Endothelial cell of hepatic sinusoid (primary cell): ENCODE measurements around the gene IRX4.

Experiments
- in situ Hi-C: cut with HindIII; loops from 2 replicates; pipeline ENCODE4 v1.10.0; 2017; ENCODE audit warnings: low sequenced_read_pairs

IRX4 gene

GRCh38 chr5:1840741-1841521 lies 41.8 kb downstream of the IRX4 start:
- in situ Hi-C loops = no loop called here

GRCh38 chr5:1840071-1840547 lies 42.6 kb downstream of the IRX4 start:
- in situ Hi-C loops = no loop called here

DNA sequence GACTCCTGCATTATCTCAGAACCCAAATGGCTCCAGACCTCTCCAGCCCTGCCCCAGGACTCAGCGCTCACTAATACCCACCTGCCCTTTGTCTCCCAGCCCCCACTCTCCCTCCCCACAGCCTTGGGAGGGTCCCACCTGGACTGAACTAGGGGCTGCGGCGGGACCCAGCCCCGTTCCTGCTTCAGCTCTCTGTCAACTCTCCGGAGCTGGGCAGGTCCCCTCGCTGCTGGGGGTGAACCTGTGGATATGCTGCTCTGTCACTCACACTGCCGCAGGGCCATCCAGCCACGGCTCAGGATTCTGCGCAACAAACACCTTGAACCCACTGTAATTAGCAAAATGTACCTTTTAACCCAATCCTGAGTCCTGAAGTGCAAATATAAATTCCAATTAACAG lies 44.7 kb downstream of the IRX4 start:
- in situ Hi-C loops = no loop called here

GRCh38 chr5:1836891-1837880 lies 45.5 kb downstream of the IRX4 start:
- in situ Hi-C loops = no loop called here

- in situ Hi-C loops = no loop called here
These were observed 46.4 kb downstream of the IRX4 start for GRCh38 chr5:1836176-1836890.

DNA sequence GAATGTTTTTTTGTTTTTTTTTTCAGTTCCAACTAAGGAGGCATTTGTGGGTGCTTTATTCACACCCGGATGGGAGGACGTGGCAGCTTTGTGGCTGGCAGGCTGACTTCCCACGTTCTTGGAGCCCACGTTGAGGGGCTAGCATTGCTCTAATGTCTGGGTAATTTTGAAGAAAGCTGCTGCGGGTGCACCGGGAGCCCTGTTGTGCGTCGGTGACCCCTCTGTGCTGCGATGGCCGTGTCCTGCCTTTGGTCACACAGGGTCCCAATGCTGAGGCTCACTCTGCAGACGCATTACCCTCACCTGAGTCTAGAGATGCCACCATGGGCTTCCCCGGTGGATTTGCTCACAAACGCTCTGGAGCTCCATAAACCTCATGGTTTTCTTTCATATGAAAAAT lies 47.3 kb downstream of the IRX4 start:
- in situ Hi-C loops = no loop called here

- in situ Hi-C loops = no loop called here
These were observed 47.9 kb downstream of the IRX4 start for GRCh38 chr5:1834721-1835429.

DNA sequence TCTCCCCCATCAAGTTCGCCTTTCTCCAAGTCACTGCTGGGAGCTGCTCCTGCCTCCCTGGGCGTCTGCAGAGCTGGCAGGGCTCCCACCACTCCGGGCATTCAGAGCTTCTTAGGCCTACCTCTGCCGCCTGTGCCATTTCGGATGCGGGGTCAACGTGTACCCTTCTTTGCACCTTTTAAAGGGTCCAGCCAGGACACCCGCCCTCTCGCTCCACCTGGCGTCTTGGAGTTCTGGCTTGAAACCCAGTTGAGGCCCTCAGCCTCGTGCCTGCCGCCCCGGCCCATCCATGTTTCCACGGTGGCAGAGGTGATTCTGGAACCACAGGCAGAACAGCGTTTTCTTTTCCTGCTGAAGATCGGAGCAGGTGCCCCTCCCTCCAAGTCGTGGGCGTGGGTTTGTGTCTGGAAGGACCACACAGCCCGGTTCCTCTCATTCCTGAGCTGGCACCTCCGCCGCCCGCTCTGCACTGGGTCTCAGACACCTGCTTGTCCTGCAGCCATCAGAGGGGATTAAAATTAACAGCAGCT lies 48.6 kb downstream of the IRX4 start:
- in situ Hi-C loops = no loop called here

- in situ Hi-C loops = no loop called here
These were observed 49.3 kb downstream of the IRX4 start for GRCh38 chr5:1833264-1834021.

DNA sequence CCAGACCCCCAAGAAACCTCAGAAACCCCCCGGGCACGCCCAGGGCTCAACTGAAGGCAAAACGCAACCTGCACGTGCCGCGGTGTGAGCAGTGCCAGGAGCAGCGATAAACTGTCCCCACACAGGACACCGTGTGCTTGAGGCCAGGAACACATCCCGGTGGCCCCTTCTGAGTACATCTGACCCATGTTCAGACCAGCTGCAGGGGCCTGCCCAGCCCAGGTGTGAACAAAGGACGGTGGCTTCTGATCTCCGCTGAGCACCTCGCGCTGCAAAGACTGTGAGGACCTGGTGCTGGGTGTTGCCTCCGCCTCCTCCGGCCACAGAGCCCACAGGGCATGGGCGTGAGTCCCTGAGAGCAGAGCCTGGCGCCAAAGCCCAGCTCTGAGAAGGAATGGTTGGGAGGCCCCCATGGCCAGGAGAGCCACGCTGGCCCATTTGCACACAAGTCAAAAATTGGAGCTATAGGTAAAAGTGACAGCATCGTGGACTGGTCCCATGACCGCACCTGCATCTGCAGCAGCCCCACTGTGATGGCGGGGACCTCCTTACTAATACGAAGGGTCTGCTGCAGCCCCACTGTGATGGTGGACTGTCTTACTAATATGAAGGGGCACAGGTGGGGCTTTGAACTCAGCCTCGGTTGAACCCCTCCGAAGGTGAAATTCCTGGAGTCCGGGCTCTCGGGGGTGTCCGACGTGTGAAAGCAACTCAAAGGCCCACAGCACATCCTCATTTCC lies 50.0 kb downstream of the IRX4 start:
- in situ Hi-C loops = no loop called here

DNA sequence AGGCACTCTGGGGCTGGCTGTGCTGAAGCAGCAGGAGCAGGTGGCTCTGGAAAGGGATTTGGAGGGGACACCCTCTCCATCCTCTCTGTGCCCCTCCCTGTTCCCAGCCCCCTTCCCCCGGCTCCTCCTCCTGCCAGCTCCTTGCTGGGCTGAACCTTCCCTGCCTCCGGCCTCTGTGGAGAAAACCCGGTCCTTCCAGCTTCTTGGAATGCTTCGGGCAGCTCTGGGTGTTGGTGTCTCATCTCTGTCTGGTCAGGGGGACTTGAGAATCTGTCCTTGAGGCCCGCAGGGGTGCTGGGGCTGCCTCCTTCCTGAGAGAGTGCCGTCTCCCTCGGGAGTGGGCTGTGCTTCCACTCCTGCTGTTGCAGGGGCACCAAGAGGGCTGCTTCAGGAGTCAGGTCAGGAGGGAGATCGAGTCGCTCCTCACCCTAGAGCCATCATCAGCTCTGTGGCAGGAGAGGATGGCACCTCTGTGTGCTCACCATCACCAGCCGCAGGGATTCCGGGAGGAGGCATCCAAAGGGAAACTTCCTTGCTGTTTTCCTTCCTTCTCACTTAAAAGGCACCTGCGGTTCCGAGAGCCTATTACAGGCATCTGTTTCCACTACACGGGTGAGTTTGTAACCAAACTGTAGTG lies 50.9 kb downstream of the IRX4 start:
- in situ Hi-C loops = no loop called here

- in situ Hi-C loops = no loop called here
These were observed 51.5 kb downstream of the IRX4 start for GRCh38 chr5:1831257-1831656.

DNA sequence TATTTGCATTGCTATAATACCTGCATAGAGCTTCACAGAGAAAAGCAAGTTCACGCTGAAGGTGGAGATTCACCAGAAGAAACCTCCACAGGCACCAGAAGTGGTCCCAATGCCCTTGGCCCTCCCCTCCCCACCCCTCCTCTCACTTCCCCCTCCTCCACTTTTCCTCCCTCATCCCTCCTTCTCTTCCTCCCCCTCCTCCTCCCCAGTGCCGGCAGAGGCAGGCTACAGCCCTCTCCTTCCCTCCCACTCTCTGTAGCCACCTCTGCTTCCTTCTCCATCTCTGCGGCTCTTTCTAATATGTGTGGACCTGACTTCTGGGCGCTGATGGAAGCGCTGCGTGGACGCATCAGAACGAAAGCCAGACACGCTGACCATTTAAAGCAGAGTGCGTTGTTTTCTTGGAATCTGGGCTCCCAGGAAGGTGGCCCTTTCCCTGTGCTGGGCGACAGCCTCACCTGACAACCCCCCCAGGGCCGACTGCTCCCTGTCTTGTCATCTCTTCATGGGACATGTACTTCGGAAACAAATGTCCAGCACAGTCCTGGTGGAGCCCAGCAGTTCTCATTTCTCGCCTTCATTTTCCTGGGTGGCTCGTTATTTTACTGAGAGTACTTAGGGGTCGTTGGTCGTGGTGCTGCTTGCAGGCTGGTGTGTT lies 52.0 kb downstream of the IRX4 start:
- in situ Hi-C loops = no loop called here

GRCh38 chr5:1827886-1828397 lies 54.8 kb downstream of the IRX4 start:
- in situ Hi-C loops = no loop called here
